ENCODE measurements around the gene GRPEL1. TPM values are rescaled to one million over a fixed set of nuclear protein-coding genes. Genes with fewer than 3 reads are reported as not detected.
A peak's percentile ranks its signal among the peaks of the same experiment; 100 is the strongest.

The GRPEL1 gene
- total RNA-seq, 1 donor from 2014 or later, result 55.8 TPM

- Mint-ChIP-seq H3K4me3 (ENCODE audit: unreplicated experiment) (no peak overlapping the region), H3K27ac (ENCODE audit: unreplicated experiment) (no peak overlapping the region), H3K27me3 (ENCODE audit: low read depth, unreplicated experiment) (peaks cover 39% of the 10 kb centered on the region), H3K4me1 (ENCODE audit: low read depth, unreplicated experiment) (peaks cover 5% of the 10 kb centered on the region), H3K9me3 (ENCODE audit: unreplicated experiment) (no peaks in the 10 kb centered on the region), H3K36me3 (ENCODE audit: low read depth, unreplicated experiment) (no peaks in the 10 kb centered on the region)
- no peak overlapping the region for H3K27ac ChIP-seq (ENCODE audit: low read depth, low read length)
- TF ChIP-seq CTCF (IDR thresholded peaks at IDR 0.05; ENCODE audit: insufficient read depth, low read depth, low read length) (no peak), EZH2 (IDR thresholded peaks at IDR 0.05; ENCODE audit: insufficient read depth, low read length) (no peak)
- DNase-seq (ENCODE audit: low read depth), result no peak
- H2AFZ ChIP-seq (ENCODE audit: low read depth, low read length), result no peak overlapping the region
- H3K27me3 ChIP-seq (ENCODE audit: insufficient read depth, low read length), result no peaks in the 10 kb centered on the region
- H3K4me3 ChIP-seq (ENCODE audit: insufficient read depth, low read depth, low read length), result no peak overlapping the region
- peaks cover 8% of the 10 kb centered on the region for H3K4me1 ChIP-seq (ENCODE audit: insufficient read depth, low read length)
- no peak overlapping the region for H3K4me2 ChIP-seq (ENCODE audit: low read length)
- no peaks in the 10 kb centered on the region for H3K9me3 ChIP-seq (ENCODE audit: insufficient read depth, low read depth, low read length)
- no peaks in the 10 kb centered on the region for H3K79me2 ChIP-seq (ENCODE audit: insufficient read depth, low read length)
- H3K9ac ChIP-seq (ENCODE audit: low read length), result no peak overlapping the region
- H3K36me3 ChIP-seq (ENCODE audit: insufficient read depth, low read length), result no peaks in the 10 kb centered on the region
- H4K20me1 ChIP-seq (ENCODE audit: insufficient read depth, low read length), result no peaks in the 10 kb centered on the region
- FAIRE-seq, result no peak
Measured at GRCh38 chr4:7104366-7105031, 36.6 kb upstream of the GRPEL1 start.

DNA sequence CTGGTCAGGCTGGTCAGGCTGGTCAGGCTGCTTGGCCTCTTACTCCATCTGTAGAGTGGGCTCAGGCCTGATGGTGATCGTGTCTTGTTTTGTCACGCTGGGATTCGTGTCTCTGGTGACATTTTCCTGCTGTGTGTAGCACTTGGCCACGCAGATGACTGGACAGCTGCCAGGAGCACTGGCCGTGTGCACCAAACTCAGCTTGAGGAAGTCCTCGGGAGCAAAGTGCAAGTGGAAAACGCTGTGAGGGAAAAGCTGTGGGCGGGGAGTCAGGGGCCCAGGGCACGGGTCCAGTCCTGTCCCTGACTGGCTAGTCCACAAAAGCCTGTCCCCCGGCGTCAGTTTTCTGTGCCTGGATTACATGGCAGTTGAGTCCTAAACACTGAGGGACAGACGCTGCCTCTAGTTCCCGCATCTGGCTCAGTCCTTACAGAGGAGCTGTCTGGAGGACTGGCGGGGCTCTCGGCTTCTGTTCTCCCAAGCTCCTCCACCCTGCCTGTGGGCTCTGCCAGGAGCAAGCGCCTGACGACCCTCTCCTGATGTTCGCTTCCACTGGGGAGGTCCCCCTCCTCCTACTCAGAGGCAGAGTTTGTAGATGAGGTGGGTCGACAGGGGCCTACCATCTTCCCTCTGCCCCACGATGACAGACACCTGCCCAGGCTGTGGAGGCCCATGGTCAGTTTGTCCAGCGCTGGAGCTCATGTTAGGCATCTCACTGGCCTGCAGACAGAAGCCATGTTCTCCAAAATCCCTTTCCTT is 35.9 kb upstream of the GRPEL1 start:
- TF ChIP-seq EZH2 (IDR thresholded peaks at IDR 0.05; ENCODE audit: insufficient read depth, low read length) (no peak), CTCF (IDR thresholded peaks at IDR 0.05; ENCODE audit: insufficient read depth, low read depth, low read length) (no peak)
- DNase-seq (ENCODE audit: low read depth) (no peak), FAIRE-seq (no peak)
- H3K9ac ChIP-seq (ENCODE audit: low read length), result peak overlapping the region; percentile 43
- H3K79me2 ChIP-seq (ENCODE audit: insufficient read depth, low read length), result no peaks in the 10 kb centered on the region
- peaks cover 8% of the 10 kb centered on the region for H3K4me1 ChIP-seq (ENCODE audit: insufficient read depth, low read length)
- Mint-ChIP-seq H3K9me3 (ENCODE audit: unreplicated experiment) (no peaks in the 10 kb centered on the region), H3K27me3 (ENCODE audit: low read depth, unreplicated experiment) (peaks cover 39% of the 10 kb centered on the region), H3K27ac (ENCODE audit: unreplicated experiment) (no peak overlapping the region), H3K4me1 (ENCODE audit: low read depth, unreplicated experiment) (peaks cover 5% of the 10 kb centered on the region), H3K4me3 (ENCODE audit: unreplicated experiment) (peak overlapping the region; percentile 75), H3K36me3 (ENCODE audit: low read depth, unreplicated experiment) (no peaks in the 10 kb centered on the region)
- H3K9me3 ChIP-seq (ENCODE audit: insufficient read depth, low read depth, low read length), result no peaks in the 10 kb centered on the region
- peak overlapping the region; percentile 97 for H3K4me2 ChIP-seq (ENCODE audit: low read length)
- peak overlapping the region; percentile 43 for H3K4me3 ChIP-seq (ENCODE audit: insufficient read depth, low read depth, low read length)
- H3K27me3 ChIP-seq (ENCODE audit: insufficient read depth, low read length), result no peaks in the 10 kb centered on the region
- peak overlapping the region; percentile 86 for H2AFZ ChIP-seq (ENCODE audit: low read depth, low read length)
- H3K36me3 ChIP-seq (ENCODE audit: insufficient read depth, low read length), result no peaks in the 10 kb centered on the region
- H4K20me1 ChIP-seq (ENCODE audit: insufficient read depth, low read length), result no peaks in the 10 kb centered on the region
- H3K27ac ChIP-seq (ENCODE audit: low read depth, low read length), result no peak overlapping the region
